Naive thymus-derived CD4-positive, alpha-beta T cell (primary cell): ENCODE results near the gene ASAP2. TPM values are rescaled to one million over a fixed set of nuclear protein-coding genes. Genes with fewer than 3 reads are reported as not detected.

Experiments
- ATAC-seq: fragments of 150-1000 bp; cut with Tn5 transposase; 2 replicates; pipeline ENCODE4 v1.10.0; 2021; ENCODE audit warnings: mild to moderate bottlenecking, moderate library complexity
- CTCF ChIA-PET: fragments of 350-600 bp; sonication (Branson Sonifier 250); formaldehyde crosslinking; loops from one replicate; lab custom pipeline; 2021; ENCODE audit warnings: antibody characterized with exemption; lab: Charles Lee
- POLR2A ChIA-PET: fragments of 350-600 bp; sonication (Branson Sonifier 250); formaldehyde crosslinking; loops from one replicate; lab custom pipeline; 2021; ENCODE audit warnings: antibody characterized with exemption, inconsistent platforms; lab: Charles Lee
- DNase-seq, 9 donors: peaks; one replicate each; pipeline versions ENCODE4 v3.0.0 to v3.0.0-alpha.2; 2020 to 2022; ENCODE audit warnings: mixed read lengths in 1 of 9
- H3K27ac ChIP-seq: one replicate; pipeline ENCODE4 v1.7.0; 2013; ENCODE audit warnings: mild to moderate bottlenecking, low read depth, low read length, moderate library complexity
- H3K27me3 ChIP-seq, 2 donors: one replicate each; pipeline ENCODE4 v1.7.0; 2013; ENCODE audit warnings: low read length in 2 of 2, mild to moderate bottlenecking in 2 of 2, moderate library complexity in 2 of 2; ENCODE audit not compliant: control insufficient read depth in 2 of 2, insufficient read depth in 2 of 2
- H3K36me3 ChIP-seq, 3 experiments: 1 replicate in 2 of 3; 2 replicates in 1 of 3; pipeline ENCODE4 v1.7.0; 2013; ENCODE audit warnings: low read length in 3 of 3, mild to moderate bottlenecking in 3 of 3, moderate library complexity in 1 of 3; ENCODE audit not compliant: insufficient read depth in 3 of 3, control insufficient read depth in 2 of 3
- H3K4me1 ChIP-seq, 2 donors: one replicate each; pipeline ENCODE4 v1.7.0; 2013; ENCODE audit warnings: low read length in 2 of 2, mild to moderate bottlenecking in 2 of 2, moderate library complexity in 1 of 2; ENCODE audit not compliant: control insufficient read depth in 2 of 2, insufficient read depth in 2 of 2
- H3K4me3 ChIP-seq: 2 replicates; pipeline ENCODE4 v1.7.0; 2013; ENCODE audit warnings: mild to moderate bottlenecking, low read length
- H3K9me3 ChIP-seq, 3 experiments: 1 replicate in 2 of 3; 2 replicates in 1 of 3; pipeline ENCODE4 v1.7.0; 2013; ENCODE audit warnings: low read length in 3 of 3; ENCODE audit not compliant: control insufficient read depth in 2 of 3
- H3K27ac Mint-ChIP-seq, 9 donors: one replicate each; pipeline ENCODE4 v1.8.0; 2020 to 2022; ENCODE audit warnings: mixed read lengths in 9 of 9, mild to moderate bottlenecking in 8 of 9, moderate library complexity in 5 of 9, inconsistent platforms in 2 of 9
- H3K27me3 Mint-ChIP-seq, 5 donors: one replicate each; pipeline ENCODE4 v1.8.0; 2021 to 2022; ENCODE audit warnings: mixed read lengths in 5 of 5, mild to moderate bottlenecking in 1 of 5
- H3K36me3 Mint-ChIP-seq, 5 donors: one replicate each; pipeline ENCODE4 v1.8.0; 2020 to 2022; ENCODE audit warnings: mixed read lengths in 5 of 5, mild to moderate bottlenecking in 3 of 5, inconsistent platforms in 1 of 5
- H3K4me1 Mint-ChIP-seq, 7 donors: one replicate each; pipeline ENCODE4 v1.8.0; 2020 to 2022; ENCODE audit warnings: mixed read lengths in 7 of 7, mild to moderate bottlenecking in 3 of 7, inconsistent platforms in 1 of 7
- H3K4me3 Mint-ChIP-seq, 10 donors: one replicate each; pipeline ENCODE4 v1.8.0; 2020 to 2022; ENCODE audit warnings: mild to moderate bottlenecking in 10 of 10, mixed read lengths in 10 of 10, moderate library complexity in 6 of 10, inconsistent platforms in 2 of 10
- H3K9me3 Mint-ChIP-seq, 11 donors: one replicate each; pipeline ENCODE4 v1.8.0; 2020 to 2022; ENCODE audit warnings: mixed read lengths in 11 of 11, mild to moderate bottlenecking in 4 of 11, inconsistent platforms in 1 of 11, moderate library complexity in 1 of 11
- intact Hi-C, 2 donors: fragments of 100-400 bp; cut with micrococcal nuclease; formaldehyde crosslinking; loops; one replicate each; pipeline ENCODE4 v1.15.1; 2023
- polyA plus RNA-seq, 2 donors: library from polyadenylated mRNA; unstranded; fragments of 300-500 nt; fragmentation: Illumina TruSeq; gene quantifications; one replicate each; pipeline ENCODE4 v1.2.3, GENCODE V29; 2021
- total RNA-seq, 6 experiments: library from RNA in 5 of 6; stranded (reverse) in 5 of 6; gene quantifications; 1 replicate in 5 of 6; 2 replicates in 1 of 6; pipeline ENCODE4 v1.2.3 and lab custom pipeline; 2021 to 2026

ASAP2 gene
- total and polyA plus RNA-seq, 7 experiments from 2014 or later: 0.10 to 1.2 (median 0.45) TPM; not detected in 4

DNA sequence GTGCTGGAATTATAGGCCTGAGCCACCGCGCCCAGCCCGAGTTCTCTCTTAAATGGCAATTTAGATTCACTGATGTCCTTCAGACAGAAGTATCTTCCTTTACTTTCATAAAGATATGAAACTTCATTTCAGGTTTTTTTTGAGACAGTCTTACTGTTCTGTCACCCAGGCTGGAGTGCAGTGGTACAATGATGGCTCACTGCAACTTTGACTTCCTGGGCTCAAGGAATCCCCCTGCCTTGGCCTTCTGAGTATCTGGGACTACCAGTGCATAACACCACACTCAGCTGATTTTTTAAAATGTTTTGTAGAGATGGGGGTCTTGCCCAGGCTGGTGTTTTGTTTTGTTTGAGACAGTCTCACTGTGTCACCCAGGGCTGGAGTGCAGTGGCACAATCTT lies 203.5 kb downstream of the ASAP2 start:
- DNase-seq: no peak
- H3K4me1 ChIP-seq: no peaks in the 10 kb centered on the region
- POLR2A ChIA-PET: no interaction called here
- intact Hi-C loops: no loop called here
- H3K36me3 ChIP-seq: peaks cover 0 to 41% (median 3%) of the 10 kb centered on the region in 3 experiments
- ATAC-seq: no peak
- Mint-ChIP-seq H3K27me3 (no peaks in the 10 kb centered on the region), H3K9me3 (no peaks in the 10 kb centered on the region), H3K27ac (no peak overlapping the region), H3K4me1 (peaks cover 0 to 12% (median 2%) of the 10 kb centered on the region in 7 donors), H3K4me3 (no peak overlapping the region), H3K36me3 (peaks cover 3 to 45% (median 14%) of the 10 kb centered on the region in 5 donors)
- no peaks in the 10 kb centered on the region for H3K9me3 ChIP-seq
- H3K27ac ChIP-seq: no peak overlapping the region
- H3K4me3 ChIP-seq: no peak overlapping the region
- H3K27me3 ChIP-seq: no peaks in the 10 kb centered on the region
- CTCF ChIA-PET: interaction anchor here (0.6 kb wide), 1 partner anchor 117 kb away, joined by 3 read pairs; no protein-coding TSS in a partner anchor

DNA sequence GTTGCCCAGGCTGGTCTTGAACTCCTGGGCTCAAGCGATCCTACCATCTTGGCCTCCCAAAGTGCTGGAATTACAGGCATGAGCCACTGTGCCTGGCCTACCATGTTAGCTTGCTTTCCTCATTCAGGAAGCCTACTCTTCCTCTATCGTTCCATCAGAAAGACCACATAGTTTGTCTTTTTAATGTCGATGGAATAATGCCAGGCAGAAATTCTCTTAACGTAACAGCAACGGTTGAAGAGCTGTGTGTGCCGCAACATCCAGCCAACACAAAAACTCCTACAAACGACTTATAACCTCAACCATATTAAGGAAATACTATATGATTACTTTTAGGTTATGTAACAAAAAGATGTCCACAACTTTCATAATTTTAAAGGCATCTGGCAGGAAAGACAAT lies 206.2 kb downstream of the ASAP2 start:
- Histone ChIP-seq H3K27me3 (no peaks in the 10 kb centered on the region), H3K4me1 (peaks cover 0 to 10% of the 10 kb centered on the region in 2 donors), H3K27ac (no peak overlapping the region), H3K4me3 (no peak overlapping the region), H3K36me3 (peaks cover 0 to 35% (median 3%) of the 10 kb centered on the region in 3 experiments), H3K9me3 (no peaks in the 10 kb centered on the region)
- Mint-ChIP-seq H3K4me3 (no peak overlapping the region), H3K9me3 (no peaks in the 10 kb centered on the region), H3K27ac (peak overlapping the region in 3 of 9 donors; percentile 17 to 56 (median 26)), H3K27me3 (no peaks in the 10 kb centered on the region), H3K4me1 (peaks cover 5 to 23% (median 10%) of the 10 kb centered on the region in 7 donors), H3K36me3 (peaks cover 0 to 41% (median 12%) of the 10 kb centered on the region in 5 donors)
- DNase-seq (no peak), ATAC-seq (no peak)
- intact Hi-C loops: no loop called here
- POLR2A ChIA-PET: no interaction called here
- CTCF ChIA-PET: no interaction called here

DNA sequence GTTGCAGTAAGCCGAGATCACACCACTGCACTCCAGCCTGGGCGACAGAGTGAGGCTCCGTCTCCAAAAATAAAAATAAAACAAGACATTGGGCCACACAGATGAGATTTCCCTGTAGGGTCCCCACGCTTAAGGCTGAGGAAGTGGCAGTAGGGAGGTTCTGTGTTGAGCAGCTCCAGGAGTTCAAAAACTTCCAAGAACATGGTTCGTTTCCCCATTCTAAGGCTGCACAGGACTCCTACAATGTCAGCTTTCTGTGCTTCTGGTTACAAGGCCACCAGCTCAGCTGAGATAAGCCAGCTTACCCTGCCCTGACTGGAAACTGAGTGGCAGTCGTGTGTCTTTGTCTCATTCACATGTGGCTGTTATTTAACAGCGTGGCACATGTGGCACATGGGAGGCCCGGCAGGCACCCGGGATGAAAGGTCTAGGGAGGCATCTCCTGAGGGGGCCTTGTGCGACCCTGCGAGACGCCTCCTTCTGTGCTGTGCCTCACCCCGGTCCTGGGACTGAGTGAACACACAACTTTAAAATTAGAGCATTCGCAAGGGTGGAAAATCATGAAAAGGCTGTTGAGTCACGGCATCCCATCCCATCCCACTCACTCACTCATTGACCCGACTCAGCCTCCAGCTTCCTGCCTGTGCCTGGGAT lies 209.0 kb downstream of the ASAP2 start:
- H3K27ac ChIP-seq: no peak overlapping the region
- Mint-ChIP-seq H3K27ac (no peak overlapping the region), H3K36me3 (peaks cover 0 to 37% (median 11%) of the 10 kb centered on the region in 5 donors), H3K9me3 (no peaks in the 10 kb centered on the region), H3K4me3 (no peak overlapping the region), H3K27me3 (no peaks in the 10 kb centered on the region), H3K4me1 (peaks cover 16 to 43% (median 30%) of the 10 kb centered on the region in 7 donors)
- peaks cover 0 to 20% (median 3%) of the 10 kb centered on the region in 3 experiments for H3K36me3 ChIP-seq
- no peaks in the 10 kb centered on the region for H3K9me3 ChIP-seq
- no peaks in the 10 kb centered on the region for H3K27me3 ChIP-seq
- no peak for DNase-seq
- CTCF ChIA-PET: no interaction called here
- H3K4me1 ChIP-seq: peaks cover 0 to 15% of the 10 kb centered on the region in 2 donors
- ATAC-seq: no peak
- POLR2A ChIA-PET: interaction anchor here (0.5 kb wide), 1 partner anchor 105 kb away, joined by 3 read pairs; no protein-coding TSS in a partner anchor
- intact Hi-C loops: no loop called here
- no peak overlapping the region for H3K4me3 ChIP-seq

DNA sequence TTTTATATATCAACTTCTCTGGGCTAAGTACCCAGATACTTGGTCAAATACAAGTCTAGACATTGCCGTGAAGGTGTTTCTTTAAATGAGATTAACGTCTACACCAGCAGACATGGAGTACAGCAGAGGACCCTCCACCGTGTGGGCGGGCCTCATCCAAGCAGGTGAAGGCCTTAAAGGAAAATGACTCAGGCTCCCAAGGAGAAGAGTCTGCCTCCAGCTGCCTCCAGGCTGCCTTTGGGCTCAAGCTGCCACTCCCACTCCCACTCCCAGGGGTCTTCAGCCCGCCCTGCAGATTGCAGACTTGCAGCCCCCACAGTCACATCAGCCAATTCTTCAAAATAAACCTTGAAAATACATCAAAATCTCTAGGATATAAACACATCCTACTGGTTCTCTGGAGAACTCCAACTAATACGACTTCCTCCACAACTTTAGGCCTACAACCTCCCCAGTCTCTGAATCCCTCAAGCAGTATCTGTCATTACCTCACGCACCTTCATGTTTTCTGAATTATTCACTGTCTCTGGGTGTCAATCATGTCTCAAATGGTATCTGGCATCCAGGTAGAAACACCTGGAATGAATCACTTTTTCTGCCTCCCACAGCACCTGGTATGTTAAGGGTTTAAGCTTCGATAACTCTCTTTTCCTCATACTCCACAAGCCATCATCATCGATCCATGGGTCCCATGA lies 209.8 kb downstream of the ASAP2 start:
- POLR2A ChIA-PET: no interaction called here
- no peaks in the 10 kb centered on the region for H3K27me3 ChIP-seq
- CTCF ChIA-PET: no interaction called here
- H3K4me3 ChIP-seq: no peak overlapping the region
- ATAC-seq (no peak), DNase-seq (no peak)
- peaks cover 0 to 20% (median 3%) of the 10 kb centered on the region in 3 experiments for H3K36me3 ChIP-seq
- Mint-ChIP-seq H3K9me3 (no peaks in the 10 kb centered on the region), H3K4me1 (peaks cover 16 to 45% (median 32%) of the 10 kb centered on the region in 7 donors), H3K36me3 (peaks cover 0 to 31% (median 6%) of the 10 kb centered on the region in 5 donors), H3K4me3 (no peak overlapping the region), H3K27ac (no peak overlapping the region), H3K27me3 (no peaks in the 10 kb centered on the region)
- H3K4me1 ChIP-seq: peaks cover 0 to 15% of the 10 kb centered on the region in 2 donors
- H3K27ac ChIP-seq: no peak overlapping the region
- intact Hi-C loops: no loop called here
- H3K9me3 ChIP-seq: no peaks in the 10 kb centered on the region

DNA sequence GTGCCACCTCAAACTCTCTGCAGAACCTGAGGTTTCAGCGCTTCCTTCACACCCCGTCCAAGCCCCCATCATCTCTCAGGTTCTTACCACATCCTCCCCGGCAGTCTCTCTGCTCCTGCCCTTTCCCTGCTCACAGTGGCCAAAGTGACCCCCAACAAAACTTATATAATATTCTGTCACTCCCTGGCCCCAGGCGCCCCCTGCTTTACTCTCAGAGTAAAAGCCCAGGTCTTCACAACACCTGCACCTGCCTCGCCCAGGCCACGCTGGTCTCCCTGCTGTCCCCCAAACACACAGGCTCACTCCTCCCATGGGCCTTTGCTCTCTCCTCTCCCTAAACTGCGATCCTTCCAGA lies 210.3 kb downstream of the ASAP2 start:
- POLR2A ChIA-PET: no interaction called here
- H3K27me3 Mint-ChIP-seq: no peaks in the 10 kb centered on the region
- H3K4me3 ChIP-seq: no peak overlapping the region
- H3K9me3 ChIP-seq: no peaks in the 10 kb centered on the region
- DNase-seq: no peak
- no peaks in the 10 kb centered on the region for H3K27me3 ChIP-seq
- no peak overlapping the region for H3K4me3 Mint-ChIP-seq
- H3K27ac Mint-ChIP-seq: peak overlapping the region in 2 of 9 donors; percentile 63 to 78
- H3K36me3 Mint-ChIP-seq: peaks cover 0 to 30% (median 6%) of the 10 kb centered on the region in 5 donors
- CTCF ChIA-PET: no interaction called here
- no peak overlapping the region for H3K27ac ChIP-seq
- no peak for ATAC-seq
- no peaks in the 10 kb centered on the region for H3K9me3 Mint-ChIP-seq
- intact Hi-C loops: no loop called here
- peaks cover 20 to 50% (median 36%) of the 10 kb centered on the region in 7 donors for H3K4me1 Mint-ChIP-seq
- H3K36me3 ChIP-seq: peaks cover 0 to 19% (median 3%) of the 10 kb centered on the region in 3 experiments
- H3K4me1 ChIP-seq: peaks cover 5 to 21% of the 10 kb centered on the region in 2 donors

DNA sequence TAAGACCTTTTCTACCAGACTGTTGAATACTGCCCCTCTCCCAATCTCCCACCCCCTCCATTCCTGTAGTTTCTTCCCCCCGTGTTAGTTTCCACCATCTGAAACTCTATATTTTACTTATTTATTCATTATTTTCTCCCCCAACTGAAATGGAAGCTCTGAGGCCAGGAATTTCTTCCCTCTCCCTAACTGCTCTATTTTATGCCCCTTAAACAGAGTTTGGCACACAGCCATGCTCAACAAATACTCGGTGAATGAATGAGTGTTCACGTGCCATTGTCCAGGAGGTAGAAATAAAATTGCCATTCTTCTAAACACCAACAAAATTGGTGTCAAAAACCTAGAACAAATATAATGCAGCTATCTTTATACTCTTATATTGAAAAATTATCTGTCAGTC lies 211.1 kb downstream of the ASAP2 start:
- Histone ChIP-seq H3K4me1 (peaks cover 10 to 26% of the 10 kb centered on the region in 2 donors), H3K36me3 (peaks cover 0 to 17% (median 0%) of the 10 kb centered on the region in 3 experiments), H3K27ac (no peak overlapping the region), H3K4me3 (no peak overlapping the region), H3K27me3 (no peaks in the 10 kb centered on the region), H3K9me3 (no peaks in the 10 kb centered on the region)
- ChIA-PET CTCF (no interaction called here), POLR2A (no interaction called here)
- peaks cover 0 to 24% (median 6%) of the 10 kb centered on the region in 5 donors for H3K36me3 Mint-ChIP-seq
- no peak for DNase-seq
- no peak for ATAC-seq
- peaks cover 26 to 57% (median 43%) of the 10 kb centered on the region in 7 donors for H3K4me1 Mint-ChIP-seq
- peak overlapping the region in 2 of 9 donors; percentile 5 to 69 for H3K27ac Mint-ChIP-seq
- H3K27me3 Mint-ChIP-seq: no peaks in the 10 kb centered on the region
- H3K9me3 Mint-ChIP-seq: no peaks in the 10 kb centered on the region
- intact Hi-C loops: no loop called here
- no peak overlapping the region for H3K4me3 Mint-ChIP-seq
